GM23338 (cell line): Measurements from ENCODE around the gene CARD9.

Source experiments
- CTCF ChIP-seq, 2 experiments: fragments of 200-600 bp in 1 of 2; sonication (generic) in 1 of 2; conservative IDR thresholded peaks; 2 replicates each; pipeline versions ENCODE4 v1.5.1 to v1.6.1; 2016 to 2017; ENCODE audit warnings: antibody characterized with exemption in 2 of 2, low read depth in 2 of 2, mild to moderate bottlenecking in 2 of 2, moderate library complexity in 1 of 2
- EZH2 ChIP-seq: fragments of 200-600 bp; sonication (generic); IDR thresholded peaks from one replicate; pipeline ENCODE4 v1.8.0; 2017; ENCODE audit warnings: antibody characterized with exemption, mild to moderate bottlenecking, low read depth; ENCODE audit not compliant: unreplicated experiment
- EZH2phosphoT487 ChIP-seq: fragments of 200-600 bp; sonication (generic); IDR thresholded peaks from one replicate; pipeline ENCODE4 v1.8.1; 2018; ENCODE audit warnings: antibody characterized with exemption; ENCODE audit not compliant: unreplicated experiment
- JUNB ChIP-seq: IDR thresholded peaks from one replicate; pipeline ENCODE4 v1.6.1; 2016; ENCODE audit warnings: antibody characterized with exemption; ENCODE audit not compliant: unreplicated experiment
- NANOG ChIP-seq: IDR thresholded peaks from 2 replicates; pipeline ENCODE4 v1.6.1; 2016; ENCODE audit warnings: antibody characterized with exemption, borderline replicate concordance
- POLR2AphosphoS5 ChIP-seq: IDR thresholded peaks from 2 replicates; pipeline ENCODE4 v1.6.1; 2016; ENCODE audit warnings: antibody characterized with exemption, low read depth
- REST ChIP-seq: IDR thresholded peaks from one replicate; pipeline ENCODE4 v1.6.1; 2018; ENCODE audit warnings: antibody characterized with exemption; ENCODE audit not compliant: unreplicated experiment
- STAT1 ChIP-seq: IDR thresholded peaks from one replicate; pipeline ENCODE4 v1.6.1; 2016; ENCODE audit warnings: antibody characterized with exemption; ENCODE audit not compliant: unreplicated experiment
- ZNF114 ChIP-seq: fragments of 250-450 bp; sonication (Bioruptor Pico); IDR thresholded peaks from 2 replicates; pipeline ENCODE4 v1.5.0; 2020; ENCODE audit warnings: mild to moderate bottlenecking, moderate library complexity
- ZNF331 ChIP-seq: fragments of 250-450 bp; sonication (Bioruptor Pico); IDR thresholded peaks from 2 replicates; pipeline ENCODE4 v1.5.0; 2020; ENCODE audit warnings: low read depth, mild to moderate bottlenecking, moderate library complexity
- ZNF462 ChIP-seq: fragments of 250-450 bp; sonication (Bioruptor Pico); IDR thresholded peaks from 2 replicates; pipeline ENCODE4 v1.5.0; 2020; ENCODE audit warnings: mild to moderate bottlenecking, moderate library complexity

GRCh38 chr9:136394312-136395019, 21.0 kb upstream of the CARD9 start:
- TF ChIP-seq CTCF (conservative IDR thresholded peaks at IDR 0.05; ENCODE audit: low read depth in 2 of 2) (no peak), POLR2AphosphoS5 (no peak), REST (no peak), EZH2 (no peak), EZH2phosphoT487 (no peak), JUNB (no peak), NANOG (no peak), STAT1 (no peak), ZNF462 (CRISPR knock-in tag) (no peak), ZNF114 (CRISPR knock-in tag) (no peak), ZNF331 (CRISPR knock-in tag) (no peak)
